Mucosa of rectum (tissue), 2 donors: ENCODE measurements around the gene CREB1.

Experiments
- H3K27ac ChIP-seq, 2 donors: one replicate each; pipeline ENCODE4 v1.7.0; 2013; ENCODE audit warnings: inconsistent platforms in 2 of 2, low read depth in 2 of 2, low read length in 2 of 2
- H3K27me3 ChIP-seq, 2 donors: one replicate each; pipeline ENCODE4 v1.7.0; 2013; ENCODE audit warnings: low read length in 2 of 2; ENCODE audit not compliant: control insufficient read depth in 2 of 2, insufficient read depth in 2 of 2
- H3K36me3 ChIP-seq, 2 donors: one replicate each; pipeline ENCODE4 v1.7.0; 2013; ENCODE audit warnings: low read length in 2 of 2; ENCODE audit not compliant: control insufficient read depth in 2 of 2, insufficient read depth in 2 of 2
- H3K4me1 ChIP-seq, 2 donors: one replicate each; pipeline ENCODE4 v1.7.0; 2013; ENCODE audit warnings: low read length in 2 of 2, mild to moderate bottlenecking in 1 of 2; ENCODE audit not compliant: control insufficient read depth in 2 of 2, insufficient read depth in 2 of 2
- H3K4me3 ChIP-seq, 2 donors: one replicate each; pipeline ENCODE4 v1.7.0; 2013; ENCODE audit warnings: low read length in 2 of 2
- H3K9ac ChIP-seq, 2 donors: one replicate each; pipeline ENCODE4 v1.7.0; 2013; ENCODE audit warnings: low read length in 2 of 2, low read depth in 1 of 2, mild to moderate bottlenecking in 1 of 2
- H3K9me3 ChIP-seq, 2 donors: one replicate each; pipeline ENCODE4 v1.7.0; 2013; ENCODE audit warnings: low read length in 2 of 2; ENCODE audit not compliant: control insufficient read depth in 2 of 2
- donor health status: healthy.
- donor health status: Normal muscosa, but diverticular disease.

The CREB1 gene

DNA sequence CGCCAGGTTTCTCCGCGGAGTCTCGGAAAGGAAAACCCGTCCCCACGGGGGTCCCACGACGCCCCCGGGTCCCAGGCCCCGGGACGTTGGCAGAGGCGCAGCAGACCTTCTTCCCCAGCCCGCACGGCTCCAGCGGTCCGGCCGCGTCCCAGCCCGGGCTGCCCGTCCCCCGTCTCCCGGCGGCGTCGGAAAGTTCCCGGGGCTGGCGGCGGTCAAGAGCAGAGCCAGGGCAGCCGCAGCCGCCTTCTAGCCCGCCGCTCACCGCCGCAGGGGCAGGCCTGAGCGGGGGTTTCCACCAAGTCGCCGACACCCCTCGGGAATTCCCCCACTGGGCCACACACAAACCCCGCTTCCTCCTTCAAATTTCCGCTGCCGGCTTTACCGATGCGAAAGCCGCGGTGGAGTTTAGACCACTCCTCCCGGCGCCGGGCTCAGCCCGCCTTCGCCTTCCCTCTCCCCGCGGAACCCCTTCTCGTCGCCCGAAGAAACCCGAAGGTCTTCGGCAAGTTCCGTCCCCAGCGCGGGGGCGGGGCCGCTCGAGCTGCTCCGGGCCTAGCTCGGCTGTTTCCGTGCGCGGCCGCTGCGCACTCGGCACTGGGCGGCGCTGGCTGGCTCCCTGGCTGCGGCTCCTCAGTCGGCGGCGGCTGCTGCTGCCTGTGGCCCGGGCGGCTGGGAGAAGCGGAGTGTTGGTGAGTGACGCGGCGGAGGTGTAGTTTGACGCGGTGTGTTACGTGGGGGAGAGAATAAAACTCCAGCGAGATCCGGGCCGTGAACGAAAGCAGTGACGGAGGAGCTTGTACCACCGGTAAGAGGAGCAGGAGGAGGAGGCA lies at the start of gene CREB1:
CREB1 (plus strand) TSS at position 633 of the 830 bp plus-strand sequence. CDS start 25,674 bp downstream, outside the sequence.
- Histone ChIP-seq H3K9ac (peak within 1 kb of the TSS; percentile 98 to 99), H3K4me1 (peaks cover 17 to 28% of the 10 kb centered on the region in 2 donors), H3K4me3 (peak within 1 kb of the TSS; percentile 98 to 99), H3K36me3 (no peaks in the 10 kb centered on the region), H3K27me3 (no peaks in the 10 kb centered on the region), H3K27ac (peak within 1 kb of the TSS; percentile 98 to 99), H3K9me3 (no peaks in the 10 kb centered on the region)

DNA sequence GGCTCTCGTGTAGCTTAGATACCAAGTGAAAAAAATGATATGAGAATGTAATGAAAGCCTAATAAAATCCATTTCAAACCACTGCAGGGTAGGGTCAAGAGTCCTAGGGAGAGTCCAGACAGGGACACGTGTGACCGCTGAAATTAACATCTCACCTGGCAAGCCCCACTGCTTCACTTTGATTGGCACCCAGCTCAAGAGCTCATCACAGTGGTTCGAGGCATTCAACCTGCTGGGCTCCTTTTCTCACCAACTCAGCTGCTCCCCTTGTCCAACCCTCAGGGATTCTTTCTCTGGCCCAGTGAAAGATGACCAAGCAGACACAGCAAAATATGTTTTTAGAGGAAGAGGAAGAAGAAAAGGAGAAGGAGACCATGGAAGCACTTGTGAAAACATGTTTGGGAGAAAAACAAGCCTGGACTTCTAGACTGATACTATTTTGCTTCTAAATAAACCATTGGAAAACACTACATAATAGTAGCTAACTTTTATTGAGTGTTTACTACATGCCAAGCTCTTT lies 49.2 kb upstream of the CREB1 start:
- no peaks in the 10 kb centered on the region for H3K27me3 ChIP-seq
- no peak overlapping the region for H3K9ac ChIP-seq
- H3K4me3 ChIP-seq = no peak overlapping the region
- H3K27ac ChIP-seq = no peak overlapping the region
- no peaks in the 10 kb centered on the region for H3K9me3 ChIP-seq
- H3K36me3 ChIP-seq = no peaks in the 10 kb centered on the region
- H3K4me1 ChIP-seq = peaks cover 0 to 2% of the 10 kb centered on the region in 2 donors

DNA sequence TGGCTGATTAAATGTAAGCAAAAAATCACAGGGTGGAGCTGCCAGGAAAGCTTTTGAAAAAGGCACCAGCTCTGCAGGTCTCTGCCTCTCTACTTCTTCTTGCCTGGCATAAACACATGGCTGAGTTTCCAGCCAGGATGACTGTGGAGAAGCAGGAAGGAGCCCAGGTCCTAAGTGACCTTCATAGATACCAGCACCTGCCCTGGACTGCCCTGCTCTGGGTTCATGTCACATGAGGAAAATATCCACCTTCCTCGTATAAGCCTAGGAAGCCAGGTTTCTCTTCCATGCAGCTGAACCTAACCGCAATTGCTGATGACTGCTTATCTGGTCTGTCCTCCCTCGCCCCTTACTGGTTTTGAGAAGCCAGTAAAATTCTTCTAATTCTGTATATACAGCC lies 47.8 kb upstream of the CREB1 start:
- Histone ChIP-seq H3K27me3 (no peaks in the 10 kb centered on the region), H3K36me3 (no peaks in the 10 kb centered on the region), H3K9ac (no peak overlapping the region), H3K4me3 (no peak overlapping the region), H3K27ac (no peak overlapping the region), H3K9me3 (no peaks in the 10 kb centered on the region), H3K4me1 (peaks cover 0 to 2% of the 10 kb centered on the region in 2 donors)

DNA sequence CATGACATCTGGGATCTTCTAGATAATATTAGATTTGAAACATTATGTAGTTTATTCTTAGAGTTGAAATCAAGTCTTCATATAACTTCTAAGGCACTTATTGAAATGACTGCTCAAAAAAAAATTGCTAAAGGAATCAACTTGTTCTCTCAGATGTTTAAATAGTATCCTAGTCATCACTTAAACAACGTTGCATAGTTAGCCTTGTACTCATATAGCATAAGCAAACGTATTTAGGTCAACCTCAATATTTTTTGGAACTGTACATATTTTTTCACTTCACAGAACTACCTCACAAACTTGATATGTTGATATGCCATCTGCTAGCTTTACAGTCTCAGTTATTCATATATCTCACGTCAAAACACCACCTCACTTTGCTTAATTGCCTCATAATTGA lies 47.1 kb upstream of the CREB1 start:
- Histone ChIP-seq H3K9ac (no peak overlapping the region), H3K36me3 (no peaks in the 10 kb centered on the region), H3K4me1 (peaks cover 0 to 2% of the 10 kb centered on the region in 2 donors), H3K4me3 (no peak overlapping the region), H3K27me3 (no peaks in the 10 kb centered on the region), H3K9me3 (no peaks in the 10 kb centered on the region), H3K27ac (no peak overlapping the region)

DNA sequence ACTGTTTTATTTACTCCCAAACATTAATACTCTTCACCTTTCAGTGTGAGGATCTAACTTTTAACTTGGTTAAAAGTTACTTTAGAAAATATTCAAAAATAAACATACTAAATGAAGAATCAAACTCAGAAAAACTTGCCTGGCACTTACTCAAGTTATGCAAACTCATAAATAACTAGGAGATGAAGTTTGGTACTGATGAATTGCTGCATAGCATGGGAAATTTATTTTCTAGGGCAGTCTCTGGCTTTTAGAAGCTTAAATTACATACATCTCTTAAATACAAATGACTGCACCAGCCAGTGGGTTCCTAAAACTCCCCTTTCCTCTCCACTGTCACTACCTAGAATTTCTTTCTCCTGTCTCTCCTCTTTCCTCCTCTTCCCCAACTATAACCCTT lies 46.7 kb upstream of the CREB1 start:
- Histone ChIP-seq H3K36me3 (no peaks in the 10 kb centered on the region), H3K9me3 (no peaks in the 10 kb centered on the region), H3K4me3 (no peak overlapping the region), H3K9ac (no peak overlapping the region), H3K27me3 (no peaks in the 10 kb centered on the region), H3K27ac (no peak overlapping the region), H3K4me1 (peaks cover 0 to 2% of the 10 kb centered on the region in 2 donors)

DNA sequence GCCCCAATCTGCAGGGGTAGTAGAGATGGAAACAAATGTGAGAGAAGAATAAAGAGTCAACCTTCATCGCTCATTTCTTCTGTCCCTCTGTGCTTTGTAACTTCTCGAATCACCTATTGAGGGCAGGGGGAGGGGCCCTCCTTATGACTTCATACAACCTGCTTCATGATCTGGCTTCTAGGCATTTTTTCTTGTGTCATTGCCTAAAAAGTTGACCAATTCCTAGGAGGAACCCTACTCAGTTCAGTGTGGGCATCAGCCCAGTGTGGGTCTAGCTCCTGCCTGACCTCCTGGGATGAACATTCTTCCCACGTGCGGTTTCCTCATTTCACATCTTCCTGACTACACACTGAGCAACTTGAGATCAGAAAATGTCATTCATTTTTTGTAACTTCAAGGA lies 46.3 kb upstream of the CREB1 start:
- H3K9ac ChIP-seq = no peak overlapping the region
- H3K4me3 ChIP-seq = no peak overlapping the region
- no peaks in the 10 kb centered on the region for H3K27me3 ChIP-seq
- H3K4me1 ChIP-seq = peaks cover 0 to 2% of the 10 kb centered on the region in 2 donors
- no peak overlapping the region for H3K27ac ChIP-seq
- H3K36me3 ChIP-seq = no peaks in the 10 kb centered on the region
- H3K9me3 ChIP-seq = no peaks in the 10 kb centered on the region

DNA sequence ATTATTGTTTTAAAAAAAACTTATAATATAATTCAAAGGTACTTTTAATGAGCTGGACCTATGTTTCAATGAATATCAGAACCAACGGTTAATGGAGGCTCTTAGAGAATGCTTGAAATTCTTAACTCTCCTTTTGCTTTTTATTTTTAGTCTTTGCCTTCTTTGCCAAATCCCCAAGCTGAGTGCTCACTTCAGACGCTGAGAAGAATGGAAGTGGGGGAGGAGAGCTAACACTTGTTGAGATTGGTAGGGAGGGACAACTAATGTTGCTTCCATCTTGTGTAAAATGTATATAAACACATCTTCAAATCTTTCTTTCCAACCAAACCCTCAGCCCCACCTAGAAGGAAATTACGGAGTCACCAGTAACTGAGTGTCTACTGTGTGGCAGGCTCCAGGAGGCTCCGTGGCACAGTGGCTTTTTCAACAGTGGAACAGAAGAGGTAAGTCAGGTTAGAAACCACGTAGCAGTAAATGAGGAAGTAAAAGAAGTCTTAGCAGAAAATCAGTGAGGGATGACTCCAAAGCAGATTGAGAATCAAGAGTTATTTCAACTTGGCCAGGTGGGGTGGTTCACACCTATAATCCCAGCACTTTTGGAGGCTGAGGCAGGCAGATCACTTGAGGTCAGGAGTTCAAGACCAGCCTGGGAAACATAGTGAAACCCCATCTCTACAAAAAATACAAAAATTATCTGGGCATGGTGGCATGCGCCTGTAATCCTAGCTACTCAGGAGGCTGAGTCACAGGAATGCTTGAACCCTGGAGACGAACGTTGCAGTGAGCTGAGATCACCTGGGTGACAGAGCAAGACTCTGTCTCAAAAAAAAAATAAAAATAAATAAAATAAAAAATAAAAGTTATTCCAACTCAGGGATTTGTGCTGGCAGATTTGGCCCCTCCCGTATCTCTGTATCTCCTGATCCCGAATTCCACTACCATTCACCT lies 45.0 kb upstream of the CREB1 start:
- H3K27ac ChIP-seq = no peak overlapping the region
- no peak overlapping the region for H3K9ac ChIP-seq
- no peaks in the 10 kb centered on the region for H3K27me3 ChIP-seq
- H3K36me3 ChIP-seq = no peaks in the 10 kb centered on the region
- no peaks in the 10 kb centered on the region for H3K9me3 ChIP-seq
- H3K4me1 ChIP-seq = peaks cover 0 to 1% of the 10 kb centered on the region in 2 donors
- H3K4me3 ChIP-seq = no peak overlapping the region

DNA sequence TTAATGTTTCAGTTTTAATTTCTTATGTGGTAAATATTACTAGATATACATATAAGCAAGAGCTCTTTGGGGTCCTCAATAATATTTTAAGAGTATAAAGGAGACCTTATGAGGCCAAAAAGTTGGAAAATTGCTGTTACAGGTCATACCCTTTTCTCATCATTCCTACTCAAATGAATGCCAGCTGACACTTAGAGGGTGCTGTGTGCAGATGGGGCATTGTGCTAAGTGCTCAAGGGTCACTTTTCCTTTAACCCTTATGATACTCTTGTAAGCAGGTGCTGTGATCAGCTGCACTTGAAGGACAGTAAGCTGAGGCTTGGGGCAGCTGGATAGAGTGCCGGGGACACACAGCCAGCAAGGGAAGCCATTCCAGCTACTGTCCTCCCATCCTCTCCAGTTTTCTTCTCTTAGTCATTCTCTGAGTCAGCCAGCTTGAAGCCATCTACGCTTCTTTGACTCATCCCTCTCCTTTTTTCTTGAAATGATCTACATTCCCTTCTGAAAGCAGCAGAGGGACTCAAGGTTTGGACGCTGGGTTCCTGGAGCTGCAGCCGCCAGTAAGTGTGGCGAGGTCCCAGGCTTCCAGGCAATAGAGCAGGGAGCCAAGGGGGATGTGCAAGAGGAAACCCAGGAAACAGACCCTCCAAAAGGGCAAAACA lies 42.0 kb upstream of the CREB1 start:
- H3K27me3 ChIP-seq = no peaks in the 10 kb centered on the region
- no peak overlapping the region for H3K27ac ChIP-seq
- no peak overlapping the region for H3K9ac ChIP-seq
- no peaks in the 10 kb centered on the region for H3K9me3 ChIP-seq
- no peak overlapping the region for H3K4me3 ChIP-seq
- H3K4me1 ChIP-seq = no peaks in the 10 kb centered on the region
- H3K36me3 ChIP-seq = no peaks in the 10 kb centered on the region

DNA sequence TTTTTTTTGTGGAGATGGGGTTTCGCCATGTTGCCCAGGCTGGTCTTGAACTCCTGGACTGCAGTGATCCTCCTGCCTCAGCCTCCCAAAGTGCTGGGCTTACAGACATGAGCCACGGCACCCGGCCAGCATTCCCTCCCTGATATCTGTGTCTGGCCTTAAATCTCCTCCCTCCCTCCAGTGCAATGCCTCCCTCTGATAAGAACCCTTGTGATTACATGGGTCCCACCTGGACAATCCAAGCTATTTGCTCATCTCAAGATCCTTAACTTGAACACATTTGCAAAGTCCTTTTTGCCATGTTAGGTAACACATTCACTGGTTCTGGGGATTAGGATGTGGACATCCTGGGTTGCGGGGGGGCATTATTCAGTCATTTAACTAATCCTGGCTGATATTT lies 40.5 kb upstream of the CREB1 start:
- no peaks in the 10 kb centered on the region for H3K4me1 ChIP-seq
- H3K9ac ChIP-seq = no peak overlapping the region
- H3K27ac ChIP-seq = no peak overlapping the region
- no peak overlapping the region for H3K4me3 ChIP-seq
- no peaks in the 10 kb centered on the region for H3K27me3 ChIP-seq
- no peaks in the 10 kb centered on the region for H3K36me3 ChIP-seq
- no peaks in the 10 kb centered on the region for H3K9me3 ChIP-seq
